ENCODE measurements around the gene TERB1. TPM values are rescaled to one million over a fixed set of nuclear protein-coding genes. Genes with fewer than 3 reads are reported as not detected.

The TERB1 gene
- total and polyA plus RNA-seq, 2 of the 13 experiments (the other 11 are each of a cell fraction or from before 2014, with no cell fraction given), result not detected

DNA sequence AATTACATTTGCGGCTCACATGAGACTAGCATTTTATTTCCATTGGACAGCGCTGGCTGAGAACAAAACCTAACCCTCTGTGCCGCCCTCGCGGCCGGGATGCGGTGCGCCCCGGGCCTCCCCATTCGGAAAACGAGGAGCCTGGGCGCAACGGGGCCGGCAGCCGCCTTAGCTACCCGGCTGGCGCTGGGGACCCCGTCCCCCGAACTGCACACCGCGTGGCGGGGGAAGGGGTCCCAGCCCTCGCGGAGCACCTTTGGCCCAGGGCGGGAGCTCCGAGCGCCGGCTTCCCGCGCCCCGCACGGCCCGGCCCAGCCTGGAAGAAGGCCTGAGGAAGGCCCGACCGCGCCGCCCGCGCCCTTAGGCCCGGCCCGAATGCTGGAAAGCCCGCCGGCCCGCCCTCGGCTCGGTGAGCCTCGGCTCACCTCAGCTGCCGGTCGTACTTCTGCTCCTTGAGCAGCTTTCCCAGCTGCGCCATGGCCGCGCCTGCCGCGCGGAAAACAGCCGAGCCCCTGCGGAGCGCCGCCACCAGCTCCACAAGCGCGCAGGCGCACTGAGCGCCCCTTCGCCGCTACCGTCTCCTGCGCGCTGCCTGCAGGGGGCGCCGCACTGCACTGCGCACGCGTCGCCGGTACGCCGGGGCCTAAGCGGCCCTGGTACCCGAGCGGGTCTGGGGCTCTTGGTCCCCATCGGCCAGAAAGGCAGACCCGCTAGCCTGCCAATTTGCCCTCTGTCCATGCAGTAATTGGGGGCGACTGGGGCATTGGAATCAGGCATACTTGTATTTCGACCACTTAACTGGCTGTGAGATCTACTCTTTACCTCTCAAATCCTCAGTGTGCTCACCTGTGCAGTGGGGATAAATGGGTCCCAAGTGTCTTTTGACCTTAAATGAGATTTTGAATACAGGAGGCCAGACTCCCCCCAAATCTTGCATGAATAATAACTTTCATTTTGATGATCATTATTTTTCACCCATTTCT lies 29.3 kb upstream of the TERB1 start, which contains the start of gene NAE1 (continued):
- TF ChIP-seq, protein P1, sequence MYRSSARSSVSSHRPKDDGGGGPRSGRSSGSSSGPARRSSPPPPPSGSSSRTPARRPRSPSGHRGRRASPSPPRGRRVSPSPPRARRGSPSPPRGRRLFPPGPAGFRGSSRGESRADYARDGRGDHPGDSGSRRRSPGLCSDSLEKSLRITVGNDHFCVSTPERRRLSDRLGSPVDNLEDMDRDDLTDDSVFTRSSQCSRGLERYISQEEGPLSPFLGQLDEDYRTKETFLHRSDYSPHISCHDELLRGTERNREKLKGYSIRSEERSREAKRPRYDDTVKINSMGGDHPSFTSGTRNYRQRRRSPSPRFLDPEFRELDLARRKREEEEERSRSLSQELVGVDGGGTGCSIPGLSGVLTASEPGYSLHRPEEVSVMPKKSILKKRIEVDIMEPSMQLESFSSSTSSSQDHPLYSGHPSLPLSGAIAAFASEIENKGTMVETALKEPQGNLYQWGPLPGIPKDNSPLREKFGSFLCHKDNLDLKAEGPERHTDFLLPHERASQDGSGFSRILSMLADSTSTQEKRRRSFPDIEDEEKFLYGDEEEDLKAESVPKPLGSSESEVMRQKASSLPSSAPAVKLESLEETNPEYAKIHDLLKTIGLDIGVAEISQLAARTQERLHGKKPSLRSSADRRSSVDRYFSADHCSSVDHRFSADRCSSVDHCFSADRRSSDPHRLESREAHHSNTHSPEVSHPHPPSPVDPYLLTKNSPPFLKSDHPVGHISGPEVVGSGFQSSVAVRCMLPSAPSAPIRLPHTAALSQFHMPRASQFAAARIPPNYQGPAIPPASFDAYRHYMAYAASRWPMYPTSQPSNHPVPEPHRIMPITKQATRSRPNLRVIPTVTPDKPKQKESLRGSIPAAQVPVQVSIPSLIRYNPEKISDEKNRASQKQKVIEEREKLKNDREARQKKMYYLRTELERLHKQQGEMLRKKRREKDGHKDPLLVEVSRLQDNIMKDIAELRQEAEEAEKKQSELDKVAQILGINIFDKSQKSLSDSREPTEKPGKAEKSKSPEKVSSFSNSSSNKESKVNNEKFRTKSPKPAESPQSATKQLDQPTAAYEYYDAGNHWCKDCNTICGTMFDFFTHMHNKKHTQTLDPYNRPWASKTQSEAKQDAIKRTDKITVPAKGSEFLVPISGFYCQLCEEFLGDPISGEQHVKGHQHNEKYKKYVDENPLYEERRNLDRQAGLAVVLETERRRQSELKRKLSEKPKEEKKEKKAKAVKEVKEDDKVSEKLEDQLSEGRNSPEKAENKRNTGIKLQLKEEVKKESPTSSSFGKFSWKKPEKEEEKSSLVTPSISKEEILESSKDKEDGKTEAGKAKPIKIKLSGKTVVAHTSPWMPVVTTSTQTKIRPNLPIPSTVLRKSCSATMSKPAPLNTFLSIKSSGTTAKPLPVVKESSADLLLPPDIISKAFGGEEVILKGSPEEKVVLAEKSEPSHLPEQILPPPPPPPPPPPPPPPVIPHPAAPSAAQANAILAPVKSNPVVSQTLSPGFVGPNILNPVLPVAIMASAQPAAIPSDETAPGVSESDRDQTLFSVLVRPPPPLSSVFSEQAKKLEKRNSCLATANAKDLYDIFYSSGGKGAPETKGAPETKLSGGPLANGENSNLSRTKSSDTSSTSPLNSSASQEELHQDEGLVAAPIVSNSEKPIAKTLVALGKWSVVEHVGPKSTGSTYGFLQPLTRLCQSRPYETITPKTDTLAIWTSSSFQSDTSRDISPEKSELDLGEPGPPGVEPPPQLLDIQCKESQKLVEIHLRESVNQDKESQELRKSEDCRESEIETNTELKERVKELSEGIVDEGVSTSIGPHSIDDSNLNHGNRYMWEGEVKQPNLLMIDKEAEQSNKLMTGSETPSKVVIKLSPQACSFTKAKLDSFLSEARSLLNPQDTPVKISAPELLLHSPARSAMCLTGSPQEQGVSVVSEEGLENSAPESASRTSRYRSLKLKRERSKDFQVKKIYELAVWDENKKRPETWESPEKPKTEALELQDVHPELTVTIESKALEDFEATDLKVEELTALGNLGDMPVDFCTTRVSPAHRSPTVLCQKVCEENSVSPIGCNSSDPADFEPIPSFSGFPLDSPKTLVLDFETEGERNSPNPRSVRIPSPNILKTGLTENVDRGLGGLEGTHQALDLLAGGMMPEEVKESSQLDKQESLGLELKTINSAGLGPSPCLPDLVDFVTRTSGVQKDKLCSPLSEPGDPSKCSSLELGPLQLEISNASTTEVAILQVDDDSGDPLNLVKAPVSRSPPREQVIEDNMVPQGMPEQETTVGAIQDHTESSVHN (CRISPR knock-in tag; IDR thresholded peaks at IDR 0.05), result no peak
- TF ChIP-seq, protein P2, sequence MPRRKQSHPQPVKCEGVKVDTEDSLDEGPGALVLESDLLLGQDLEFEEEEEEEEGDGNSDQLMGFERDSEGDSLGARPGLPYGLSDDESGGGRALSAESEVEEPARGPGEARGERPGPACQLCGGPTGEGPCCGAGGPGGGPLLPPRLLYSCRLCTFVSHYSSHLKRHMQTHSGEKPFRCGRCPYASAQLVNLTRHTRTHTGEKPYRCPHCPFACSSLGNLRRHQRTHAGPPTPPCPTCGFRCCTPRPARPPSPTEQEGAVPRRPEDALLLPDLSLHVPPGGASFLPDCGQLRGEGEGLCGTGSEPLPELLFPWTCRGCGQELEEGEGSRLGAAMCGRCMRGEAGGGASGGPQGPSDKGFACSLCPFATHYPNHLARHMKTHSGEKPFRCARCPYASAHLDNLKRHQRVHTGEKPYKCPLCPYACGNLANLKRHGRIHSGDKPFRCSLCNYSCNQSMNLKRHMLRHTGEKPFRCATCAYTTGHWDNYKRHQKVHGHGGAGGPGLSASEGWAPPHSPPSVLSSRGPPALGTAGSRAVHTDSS (CRISPR knock-in tag; conservative IDR thresholded peaks at IDR 0.05), result peak; percentile 96
- TF ChIP-seq MED13 (CRISPR knock-in tag; IDR thresholded peaks at IDR 0.05), result peak; percentile 82; the same call in 1 of the 2 replicates
- TF ChIP-seq IRF2 (CRISPR knock-in tag; IDR thresholded peaks at IDR 0.05), result peak; percentile 32; the same call in 1 of the 2 replicates
- TF ChIP-seq ARHGAP35 (CRISPR knock-in tag; IDR thresholded peaks at IDR 0.05; ENCODE audit: borderline replicate concordance), result peak; percentile 92; the same call in 1 of the 2 replicates
- peak; percentile 65; the same call in 1 of the 2 replicates for TF ChIP-seq GFI1 (CRISPR knock-in tag; IDR thresholded peaks at IDR 0.05; ENCODE audit: borderline replicate concordance)
- peak; percentile 91; the same call in 1 of the 2 replicates for TF ChIP-seq CCDC6 (CRISPR knock-in tag; IDR thresholded peaks at IDR 0.05)
- TF ChIP-seq PHF5A (CRISPR knock-in tag; IDR thresholded peaks at IDR 0.05; ENCODE audit: low read depth, unreplicated experiment), result no peak
- TF ChIP-seq KDM1A (CRISPR knock-in tag; IDR thresholded peaks at IDR 0.05), result peak; percentile 99
- peak; percentile 99 for TF ChIP-seq ZNF629 (CRISPR knock-in tag; conservative IDR thresholded peaks at IDR 0.05)
- TF ChIP-seq, protein P3, sequence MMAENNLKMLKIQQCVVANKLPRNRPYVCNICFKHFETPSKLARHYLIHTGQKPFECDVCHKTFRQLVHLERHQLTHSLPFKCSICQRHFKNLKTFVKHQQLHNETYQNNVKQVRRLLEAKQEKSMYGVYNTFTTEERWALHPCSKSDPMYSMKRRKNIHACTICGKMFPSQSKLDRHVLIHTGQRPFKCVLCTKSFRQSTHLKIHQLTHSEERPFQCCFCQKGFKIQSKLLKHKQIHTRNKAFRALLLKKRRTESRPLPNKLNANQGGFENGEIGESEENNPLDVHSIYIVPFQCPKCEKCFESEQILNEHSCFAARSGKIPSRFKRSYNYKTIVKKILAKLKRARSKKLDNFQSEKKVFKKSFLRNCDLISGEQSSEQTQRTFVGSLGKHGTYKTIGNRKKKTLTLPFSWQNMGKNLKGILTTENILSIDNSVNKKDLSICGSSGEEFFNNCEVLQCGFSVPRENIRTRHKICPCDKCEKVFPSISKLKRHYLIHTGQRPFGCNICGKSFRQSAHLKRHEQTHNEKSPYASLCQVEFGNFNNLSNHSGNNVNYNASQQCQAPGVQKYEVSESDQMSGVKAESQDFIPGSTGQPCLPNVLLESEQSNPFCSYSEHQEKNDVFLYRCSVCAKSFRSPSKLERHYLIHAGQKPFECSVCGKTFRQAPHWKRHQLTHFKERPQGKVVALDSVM (CRISPR knock-in tag; IDR thresholded peaks at IDR 0.05), result peak; percentile 75; the same call in 1 of the 2 replicates
- TF ChIP-seq, protein P4, sequence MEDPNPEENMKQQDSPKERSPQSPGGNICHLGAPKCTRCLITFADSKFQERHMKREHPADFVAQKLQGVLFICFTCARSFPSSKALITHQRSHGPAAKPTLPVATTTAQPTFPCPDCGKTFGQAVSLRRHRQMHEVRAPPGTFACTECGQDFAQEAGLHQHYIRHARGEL (CRISPR knock-in tag; IDR thresholded peaks at IDR 0.05), result 0 out of 2 replicates have a peak, but pooled peaks have one; percentile 38
- peak; percentile 92 for TF ChIP-seq ZNF441 (CRISPR knock-in tag; IDR thresholded peaks at IDR 0.05; ENCODE audit: borderline replicate concordance)
- TF ChIP-seq ZNF496 (CRISPR knock-in tag; IDR thresholded peaks at IDR 0.05; ENCODE audit: insufficient replicate concordance), result no peak
- no peak for TF ChIP-seq JUN (CRISPR knock-in tag; IDR thresholded peaks at IDR 0.05)
